Activated T-helper 17 cell treated with anti-CD3 and anti-CD28 coated beads, Interleukin-2, amount 50 U/mL, for 72 hours (primary cell): ENCODE results near the gene POLL. TPM values are rescaled to one million over a fixed set of nuclear protein-coding genes. Genes with fewer than 3 reads are reported as not detected.
"Not testable (repeated sequence)": the region's sequence is repeated elsewhere in the genome, so short reads cannot be mapped to it uniquely, and the experiment has no call there.

ENCODE experiments used
- ATAC-seq: fragments of 150-1000 bp; cut with Tn5 transposase; replicated peaks from 2 replicates; pipeline ENCODE4 v1.10.0; 2021; ENCODE audit warnings: mild to moderate bottlenecking, moderate library complexity
- H3K27ac Mint-ChIP-seq: one replicate; pipeline ENCODE4 v1.8.0; 2022; ENCODE audit warnings: mixed read lengths
- H3K27me3 Mint-ChIP-seq: one replicate; pipeline ENCODE4 v1.8.0; 2022; ENCODE audit warnings: mixed read lengths
- H3K36me3 Mint-ChIP-seq: one replicate; pipeline ENCODE4 v1.8.0; 2022; ENCODE audit warnings: low read depth, mild to moderate bottlenecking, mixed read lengths
- H3K4me1 Mint-ChIP-seq: one replicate; pipeline ENCODE4 v1.8.0; 2022; ENCODE audit warnings: mixed read lengths
- H3K4me3 Mint-ChIP-seq: one replicate; pipeline ENCODE4 v1.8.0; 2022; ENCODE audit warnings: mild to moderate bottlenecking, mixed read lengths
- H3K9me3 Mint-ChIP-seq: one replicate; pipeline ENCODE4 v1.8.0; 2022; ENCODE audit warnings: mixed read lengths
- total RNA-seq, 2 donors: library from RNA; stranded (reverse); gene quantifications; one replicate each; pipeline ENCODE4 v1.2.3, GENCODE V29; 2022

The POLL gene
- 10 to 100 TPM; 26.3 to 46.8 TPM for total RNA-seq

DNA sequence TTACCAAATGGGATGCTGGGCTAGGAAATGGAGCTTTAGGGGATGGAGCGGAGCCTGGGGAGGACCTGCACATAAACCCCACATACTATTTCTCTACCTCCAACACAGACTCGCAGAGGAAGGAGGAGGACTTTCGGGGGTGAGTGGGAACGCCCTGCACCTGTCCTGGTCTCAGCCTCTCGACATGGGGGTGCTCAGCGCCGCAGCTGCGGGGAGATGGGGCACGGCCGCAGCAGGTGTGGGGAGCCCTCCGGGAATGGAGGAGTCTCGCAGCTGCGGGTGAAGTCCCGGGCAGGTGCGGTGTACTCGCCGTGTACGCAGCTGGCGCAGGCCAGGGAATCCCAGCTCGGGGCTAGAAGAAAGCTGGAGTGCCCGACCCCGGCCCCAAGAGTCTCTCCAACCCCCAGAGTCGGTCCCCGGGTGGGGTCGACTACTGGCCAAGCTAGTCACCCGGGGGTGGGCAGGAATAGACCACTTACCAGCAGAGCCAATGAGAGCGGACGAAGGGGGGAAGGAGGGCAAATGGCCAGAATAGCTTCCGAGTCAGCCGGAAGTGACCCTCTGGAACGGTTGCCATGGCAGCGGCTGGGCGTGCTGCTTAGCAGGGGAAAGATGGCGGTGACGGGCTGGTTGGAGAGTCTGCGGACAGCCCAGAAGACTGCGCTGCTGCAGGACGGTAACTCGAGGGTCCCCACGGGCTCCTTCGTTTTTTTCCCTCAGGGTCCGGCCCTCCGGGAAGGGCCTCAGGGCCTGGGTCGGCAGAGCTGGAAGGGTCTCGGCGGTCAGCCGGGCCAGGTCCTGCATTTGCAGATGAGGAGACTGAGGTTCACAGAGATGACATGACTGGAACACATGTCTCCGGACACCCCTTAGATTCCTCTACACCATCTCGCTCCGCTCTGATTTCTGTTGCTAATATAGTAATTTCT, at the start of gene POLL, which contains the start of gene DPCD:
POLL (minus strand) TSS at position 533 of the 929 bp plus-strand sequence. CDS start 897 bp downstream, outside the sequence.
DPCD (plus strand) TSS at position 597 of the 929 bp plus-strand sequence; CDS start at position 613, 16 bp downstream.
- Mint-ChIP-seq H3K27me3 (no peaks in the 10 kb centered on the region), H3K27ac (peak within 1 kb of the TSS; percentile 87), H3K4me1 (no peaks in the 10 kb centered on the region), H3K4me3 (peak within 1 kb of the TSS; percentile 86), H3K9me3 (no peaks in the 10 kb centered on the region), H3K36me3 (peaks cover 30% of the 10 kb centered on the region)
- ATAC-seq: peak; percentile 99

DNA sequence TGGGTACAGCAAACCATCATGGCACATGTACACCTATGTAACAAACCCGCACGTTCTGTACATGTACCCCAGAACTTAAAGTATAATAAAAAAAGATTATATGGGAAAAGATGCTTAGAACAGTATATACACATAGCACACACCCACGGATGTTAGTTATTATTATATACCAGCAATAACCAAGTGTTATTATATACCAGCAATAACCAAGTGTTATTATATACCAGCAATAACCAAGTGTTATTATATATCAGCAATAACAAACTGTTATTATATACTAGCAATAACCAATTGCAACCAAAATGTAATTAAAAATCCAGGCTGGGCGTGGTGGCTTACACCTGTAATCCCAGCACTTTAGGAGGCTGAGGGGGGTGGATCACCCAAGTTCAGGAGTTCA, 45.5 kb upstream of the POLL start:
- H3K36me3 Mint-ChIP-seq: peaks cover 66% of the 10 kb centered on the region
- H3K4me1 Mint-ChIP-seq: peaks cover 13% of the 10 kb centered on the region
- H3K27me3 Mint-ChIP-seq, H3K27ac Mint-ChIP-seq, H3K9me3 Mint-ChIP-seq, H3K4me3 Mint-ChIP-seq, ATAC-seq: not testable (repeated sequence)

DNA sequence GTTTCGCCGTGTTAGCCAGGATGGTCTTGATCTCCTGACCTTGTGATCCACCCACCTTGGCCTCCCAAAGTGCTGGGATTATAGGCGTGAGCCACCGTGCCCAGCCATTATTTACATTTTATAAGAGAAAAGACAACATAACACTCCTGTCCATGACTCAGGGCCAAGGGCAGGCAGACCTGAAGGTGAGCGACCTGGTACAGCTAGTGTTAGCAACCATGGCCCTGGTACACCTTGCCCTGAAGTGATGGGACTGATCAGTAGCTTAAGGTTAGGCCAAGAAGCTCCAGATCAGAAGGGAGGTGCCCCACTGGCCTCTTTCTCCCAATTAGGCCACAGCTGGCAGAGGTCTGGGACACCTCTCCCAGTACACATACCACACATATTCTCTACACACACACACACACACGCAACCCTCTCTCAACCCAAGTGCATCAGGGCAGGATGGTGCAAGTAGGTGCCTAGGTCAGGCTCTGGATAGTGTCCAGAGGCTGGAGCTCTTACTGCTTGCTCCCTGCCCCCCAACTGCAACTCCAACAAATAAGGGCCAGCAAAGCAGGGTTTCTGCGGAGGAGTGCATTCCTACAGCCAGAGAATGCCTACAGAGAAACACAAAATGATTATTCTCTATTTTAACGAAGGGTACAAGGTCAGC, 43.9 kb upstream of the POLL start:
- ATAC-seq: no peak
- Mint-ChIP-seq H3K4me1 (peaks cover 17% of the 10 kb centered on the region), H3K9me3 (no peaks in the 10 kb centered on the region), H3K36me3 (peaks cover 53% of the 10 kb centered on the region), H3K27me3 (no peaks in the 10 kb centered on the region), H3K4me3 (no peak overlapping the region), H3K27ac (peak overlapping the region; percentile 61)

DNA sequence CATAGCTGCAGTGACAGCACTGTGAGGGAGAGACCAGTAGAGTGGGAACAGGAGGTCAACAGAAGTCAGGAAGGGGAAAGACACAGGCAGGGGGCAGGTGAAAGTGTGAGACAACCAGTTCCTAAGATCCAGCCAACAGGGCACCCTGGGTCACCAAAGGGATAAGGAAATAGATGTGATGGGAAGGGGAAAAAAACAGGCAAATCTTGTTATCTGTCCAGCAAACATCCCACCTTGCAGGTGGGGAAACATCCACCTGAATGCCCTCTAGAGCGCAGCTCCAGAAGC, 42.5 kb upstream of the POLL start:
- H3K27ac Mint-ChIP-seq: no peak overlapping the region
- no peaks in the 10 kb centered on the region for H3K9me3 Mint-ChIP-seq
- ATAC-seq: no peak
- no peak overlapping the region for H3K4me3 Mint-ChIP-seq
- H3K4me1 Mint-ChIP-seq: peaks cover 17% of the 10 kb centered on the region
- peaks cover 42% of the 10 kb centered on the region for H3K36me3 Mint-ChIP-seq
- no peaks in the 10 kb centered on the region for H3K27me3 Mint-ChIP-seq

DNA sequence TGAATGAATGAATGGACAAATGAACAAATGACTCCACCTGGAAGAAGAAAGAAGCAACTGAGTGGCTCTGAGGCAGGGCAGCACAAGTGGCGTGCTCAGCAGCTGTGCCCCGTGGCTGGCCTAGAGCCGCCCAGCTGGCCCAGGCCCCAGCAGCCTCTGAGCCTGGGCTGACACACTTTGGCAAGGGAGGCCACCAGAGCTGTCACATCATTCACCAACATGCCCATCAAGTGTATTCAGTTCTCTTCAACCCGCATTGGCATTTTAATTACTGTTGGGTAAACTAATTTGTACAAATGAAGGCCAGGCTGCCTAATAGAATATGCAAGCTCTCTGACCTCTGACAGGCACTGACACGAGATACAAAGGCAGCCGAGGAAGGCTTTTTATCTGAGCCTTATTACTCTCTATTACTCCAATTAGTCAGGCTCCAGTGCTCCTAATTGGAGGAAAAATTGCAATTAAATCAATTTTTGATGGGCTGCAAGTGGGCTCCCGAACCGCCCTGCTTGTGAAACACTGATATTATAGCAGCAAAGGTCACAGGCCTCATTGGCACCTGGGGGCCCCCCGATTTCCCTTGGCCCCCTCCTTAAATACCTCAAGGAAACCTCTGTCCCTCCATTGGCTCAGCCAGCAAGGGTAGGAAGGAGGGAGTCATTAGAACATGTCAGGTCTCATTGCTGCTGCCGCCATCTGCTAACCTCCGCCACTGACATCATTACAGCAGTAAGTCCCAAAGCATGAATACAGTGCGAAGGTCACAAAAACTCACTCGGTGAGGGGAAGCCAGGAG, 42.0 kb upstream of the POLL start:
- Mint-ChIP-seq H3K27ac (no peak overlapping the region), H3K36me3 (peaks cover 38% of the 10 kb centered on the region), H3K4me1 (peaks cover 17% of the 10 kb centered on the region), H3K4me3 (no peak overlapping the region), H3K27me3 (no peaks in the 10 kb centered on the region), H3K9me3 (no peaks in the 10 kb centered on the region)
- ATAC-seq: no peak

DNA sequence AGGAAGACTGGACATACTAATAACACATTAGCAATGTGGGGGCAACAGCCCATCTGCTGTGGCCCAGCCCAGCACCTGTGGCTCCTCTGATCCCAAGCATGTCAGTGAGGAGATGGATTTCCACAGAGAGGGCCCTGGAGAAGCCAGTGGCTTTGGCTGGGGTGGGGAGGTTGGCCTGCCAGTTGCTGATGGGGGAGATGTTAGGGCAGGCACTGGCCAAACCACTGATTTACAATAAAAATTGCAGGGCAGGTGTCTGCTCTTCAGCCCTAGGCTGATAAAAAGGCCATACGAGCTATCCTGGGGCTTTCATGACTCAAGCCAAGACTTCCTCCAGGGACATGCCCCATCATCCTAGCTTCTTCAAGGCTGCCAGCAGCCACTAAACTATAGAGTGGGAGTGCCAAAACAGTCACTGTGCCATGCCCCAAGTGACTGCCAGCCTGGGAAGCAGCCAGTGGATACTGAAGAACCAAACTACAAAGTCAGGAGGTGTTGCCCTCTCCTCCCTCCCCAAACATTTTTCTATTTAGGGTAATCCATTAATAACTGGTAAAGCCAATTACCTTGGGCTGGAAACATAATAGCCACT, 37.9 kb upstream of the POLL start:
- no peak for ATAC-seq
- Mint-ChIP-seq H3K27me3 (no peaks in the 10 kb centered on the region), H3K4me1 (peaks cover 9% of the 10 kb centered on the region), H3K4me3 (no peak overlapping the region), H3K9me3 (no peaks in the 10 kb centered on the region), H3K27ac (peak overlapping the region; percentile 6), H3K36me3 (peaks cover 47% of the 10 kb centered on the region)

DNA sequence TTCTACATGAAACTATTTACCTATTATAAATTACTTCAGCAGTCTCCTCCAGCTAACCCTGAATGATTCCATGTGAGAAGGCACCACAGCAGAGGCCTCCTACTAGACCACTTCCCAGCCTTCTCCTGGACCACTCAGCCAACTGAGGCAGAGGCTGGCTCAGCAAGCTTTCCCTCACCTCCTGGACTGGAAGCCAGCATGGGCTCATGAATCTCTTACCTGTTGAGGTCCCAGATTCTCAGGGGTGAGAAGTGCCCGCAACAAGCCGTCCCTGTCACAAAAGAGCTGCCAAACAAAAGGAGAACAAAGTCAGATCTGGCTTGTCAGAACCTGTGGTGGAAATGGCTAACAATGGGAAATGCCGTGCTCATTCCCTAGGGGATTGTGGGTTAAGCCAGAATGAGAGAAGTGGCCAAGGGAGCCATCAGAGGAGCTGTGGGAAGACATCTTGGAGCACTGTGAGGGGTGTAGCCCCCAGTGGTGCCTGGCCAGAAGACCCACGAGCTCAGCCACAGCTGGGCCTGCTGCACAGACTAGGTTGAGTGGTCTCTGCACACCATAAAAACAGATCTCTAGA, 36.6 kb upstream of the POLL start:
- Mint-ChIP-seq H3K36me3 (peaks cover 51% of the 10 kb centered on the region), H3K4me1 (peaks cover 4% of the 10 kb centered on the region)

DNA sequence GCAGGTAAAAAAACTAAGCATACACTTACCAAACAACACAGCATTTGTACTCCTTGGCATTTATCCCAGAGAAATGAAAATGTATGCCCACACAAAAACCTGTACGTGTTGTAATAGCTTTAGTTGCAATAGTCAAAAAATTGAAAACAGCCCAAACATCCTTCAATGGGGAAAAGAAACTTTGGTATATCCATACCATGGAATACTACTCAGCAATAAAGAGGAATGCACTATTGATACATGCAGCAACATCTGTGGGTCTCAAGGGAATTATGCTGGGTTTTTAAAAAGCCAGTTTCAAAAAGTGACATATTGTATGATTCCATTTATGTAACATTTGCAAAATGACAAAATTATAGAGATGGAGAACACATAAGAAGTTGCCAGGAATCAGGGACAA, 35.5 kb upstream of the POLL start:
- Mint-ChIP-seq H3K9me3 (no peaks in the 10 kb centered on the region), H3K4me1 (peaks cover 4% of the 10 kb centered on the region), H3K36me3 (peaks cover 51% of the 10 kb centered on the region), H3K27ac (no peak overlapping the region), H3K27me3 (no peaks in the 10 kb centered on the region), H3K4me3 (no peak overlapping the region)
- no peak for ATAC-seq

More for the DNA sequence above, 36.6 kb upstream of the POLL start:
- Mint-ChIP-seq H3K4me3 (no peak overlapping the region), H3K27ac (no peak overlapping the region), H3K9me3 (no peaks in the 10 kb centered on the region), H3K27me3 (no peaks in the 10 kb centered on the region)
- ATAC-seq: no peak

DNA sequence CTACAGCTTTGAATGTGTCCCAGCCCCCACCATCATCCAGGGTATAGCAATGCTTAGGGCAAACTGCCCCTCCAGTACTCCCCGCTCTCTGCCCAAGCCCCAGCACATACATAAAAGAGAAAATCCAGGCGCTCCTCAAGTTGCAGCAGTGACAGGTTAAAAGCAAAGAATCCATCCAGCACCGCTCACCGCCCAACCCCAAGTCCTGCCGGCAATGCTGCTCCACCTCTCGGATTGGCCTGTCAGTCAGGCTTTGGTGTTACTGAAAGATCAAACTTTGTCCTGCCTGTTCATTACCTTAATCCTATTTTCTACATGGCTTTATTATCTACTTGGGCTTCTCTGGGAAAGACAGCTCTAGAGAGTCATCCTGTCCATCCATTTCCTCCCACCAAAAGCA, 31.9 kb upstream of the POLL start:
- ATAC-seq: no peak
- Mint-ChIP-seq H3K27me3 (no peaks in the 10 kb centered on the region), H3K36me3 (peaks cover 74% of the 10 kb centered on the region), H3K4me1 (no peaks in the 10 kb centered on the region), H3K4me3 (no peak overlapping the region), H3K9me3 (no peaks in the 10 kb centered on the region), H3K27ac (peak overlapping the region; percentile 62)

DNA sequence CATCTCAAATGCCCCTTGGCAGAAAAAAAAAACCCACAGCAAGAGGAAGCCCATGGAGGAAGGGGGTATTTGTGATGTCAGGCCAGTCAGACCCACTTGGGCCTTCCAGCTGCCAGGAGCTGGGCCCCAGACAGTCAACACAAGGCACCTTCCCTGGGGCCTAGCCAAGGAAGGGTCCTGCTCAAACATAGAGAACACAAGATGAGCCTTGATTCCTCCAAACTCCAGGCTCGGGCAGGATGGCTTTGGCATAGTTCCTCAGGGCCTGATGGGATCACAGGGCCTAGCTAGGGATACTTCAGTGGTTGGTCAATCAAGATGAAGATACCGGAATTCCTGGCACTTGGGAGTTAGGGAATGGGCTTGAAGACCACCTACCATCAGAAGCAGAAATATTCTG, 30.8 kb upstream of the POLL start:
- peaks cover 64% of the 10 kb centered on the region for H3K36me3 Mint-ChIP-seq
- no peak overlapping the region for H3K4me3 Mint-ChIP-seq
- no peak for ATAC-seq
- H3K27ac Mint-ChIP-seq: peak overlapping the region; percentile 46
- no peaks in the 10 kb centered on the region for H3K9me3 Mint-ChIP-seq
- no peaks in the 10 kb centered on the region for H3K4me1 Mint-ChIP-seq
- H3K27me3 Mint-ChIP-seq: no peaks in the 10 kb centered on the region

DNA sequence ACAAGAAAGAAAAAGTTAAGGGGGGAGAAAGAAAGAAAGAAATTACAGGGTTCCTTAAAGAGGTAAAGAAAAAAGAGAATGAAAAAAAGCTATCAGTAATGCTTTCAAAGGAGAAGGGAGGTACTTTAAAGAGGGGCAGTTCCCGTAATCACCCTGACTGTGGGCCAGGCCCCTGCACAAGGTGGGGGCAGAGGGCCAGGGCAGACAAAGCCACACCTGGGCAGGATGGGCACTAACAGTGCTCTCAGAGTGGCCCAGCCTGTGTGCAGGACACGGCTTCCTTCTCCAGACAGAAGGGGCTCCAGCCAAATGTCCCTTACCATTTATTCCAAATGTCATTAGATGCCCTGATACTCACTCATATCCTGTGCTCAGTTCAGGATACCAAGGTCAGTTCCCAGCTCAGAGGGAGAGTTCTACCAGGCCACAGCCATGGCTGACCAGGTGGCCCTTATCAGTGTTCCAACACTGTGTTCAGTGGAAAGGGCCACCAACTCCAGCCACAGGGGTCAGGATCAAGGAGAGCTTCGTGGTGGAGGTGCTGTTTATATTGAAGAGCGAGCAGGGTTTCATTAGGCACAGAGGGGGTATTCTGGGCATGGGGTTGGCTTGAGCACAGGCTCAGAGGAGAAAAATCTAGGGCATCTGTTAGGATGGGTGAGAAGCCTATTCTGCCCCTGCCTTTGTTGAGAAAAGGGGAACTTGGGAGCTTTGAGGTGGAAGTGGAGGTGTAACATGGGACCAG, 29.9 kb upstream of the POLL start:
- H3K27ac Mint-ChIP-seq: peak overlapping the region; percentile 73
- H3K36me3 Mint-ChIP-seq: peaks cover 56% of the 10 kb centered on the region
- no peaks in the 10 kb centered on the region for H3K27me3 Mint-ChIP-seq
- ATAC-seq: no peak
- no peak overlapping the region for H3K4me3 Mint-ChIP-seq
- no peaks in the 10 kb centered on the region for H3K9me3 Mint-ChIP-seq
- no peaks in the 10 kb centered on the region for H3K4me1 Mint-ChIP-seq

DNA sequence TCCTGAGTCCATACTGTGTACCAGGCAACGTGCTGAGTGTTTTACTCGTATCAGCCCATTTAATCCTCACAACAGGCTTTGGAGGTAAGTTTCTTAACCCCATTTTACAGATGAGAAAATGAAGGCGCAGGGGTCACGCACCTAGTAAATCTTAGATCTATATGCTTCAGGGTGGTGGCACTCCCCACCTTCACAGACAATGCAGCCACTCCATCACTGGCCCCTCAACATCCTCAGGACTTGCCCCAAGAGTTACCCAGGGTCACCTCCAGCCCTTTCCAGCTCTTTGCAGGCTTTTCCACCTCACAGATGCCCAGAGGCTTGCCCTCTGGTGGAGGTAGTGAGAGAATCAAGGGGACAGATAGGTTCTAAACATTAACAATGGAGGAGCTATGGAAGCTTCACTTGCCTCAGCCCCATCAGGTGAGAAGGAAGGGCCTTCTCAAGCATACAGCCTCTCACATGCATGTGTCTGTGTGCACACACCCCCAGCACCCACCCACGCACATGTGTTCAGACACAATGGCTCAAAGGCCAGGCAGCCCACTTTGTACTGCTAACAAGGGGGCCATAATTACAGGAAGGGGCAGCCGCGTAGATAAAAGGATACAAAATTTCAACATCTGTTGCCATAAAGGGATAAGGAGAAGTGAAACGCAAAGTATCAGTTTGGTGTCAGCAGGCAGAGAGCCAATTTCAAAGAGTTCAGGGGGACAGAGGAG, 29.2 kb upstream of the POLL start:
- peak overlapping the region; percentile 73 for H3K27ac Mint-ChIP-seq
- ATAC-seq: no peak
- no peaks in the 10 kb centered on the region for H3K27me3 Mint-ChIP-seq

More for the DNA sequence above, 29.2 kb upstream of the POLL start:
- H3K9me3 Mint-ChIP-seq: no peaks in the 10 kb centered on the region
- H3K4me3 Mint-ChIP-seq: no peak overlapping the region
- H3K36me3 Mint-ChIP-seq: peaks cover 49% of the 10 kb centered on the region
- no peaks in the 10 kb centered on the region for H3K4me1 Mint-ChIP-seq
